Astrocyte (in vitro differentiated cells and primary cell): ENCODE measurements around the gene CRACDL. TPM values are rescaled to one million over a fixed set of nuclear protein-coding genes. Genes with fewer than 3 reads are reported as not detected.
A peak's percentile ranks its signal among the peaks of the same experiment; 100 is the strongest.

Source experiments
- DNase-seq: peaks from one replicate; pipeline ENCODE4 v3.0.0-alpha.2; 2010; ENCODE audit warnings: low read depth
- FAIRE-seq: peaks from 2 replicates; lab custom pipeline; 2011; peaks lifted over from hg19 to GRCh38; lab: Jason Lieb, UNC
- H2AFZ ChIP-seq: 2 replicates; pipeline ENCODE4 v1.6.0; 2012; ENCODE audit warnings: low read depth, low read length, inconsistent platforms
- H3K27ac ChIP-seq: 2 replicates; pipeline ENCODE4 v1.5.1; 2011; ENCODE audit warnings: low read depth, low read length, inconsistent platforms
- H3K27me3 ChIP-seq: 2 replicates; pipeline ENCODE4 v1.6.0; 2011; ENCODE audit warnings: low read length, inconsistent platforms; ENCODE audit not compliant: insufficient read depth
- H3K36me3 ChIP-seq: 2 replicates; pipeline ENCODE4 v1.5.1; 2011; ENCODE audit warnings: low read length, inconsistent platforms; ENCODE audit not compliant: insufficient read depth
- H3K4me1 ChIP-seq: 2 replicates; pipeline ENCODE4 v1.5.1; 2011; ENCODE audit warnings: low read length, inconsistent platforms; ENCODE audit not compliant: insufficient read depth
- H3K4me2 ChIP-seq: 2 replicates; pipeline ENCODE4 v1.6.0; 2012; ENCODE audit warnings: low read length, inconsistent platforms
- H3K4me3 ChIP-seq: 2 replicates; pipeline ENCODE4 v1.5.1; 2011; ENCODE audit warnings: low read depth, mild to moderate bottlenecking, low read length, inconsistent platforms; ENCODE audit not compliant: insufficient read depth
- H3K79me2 ChIP-seq: 2 replicates; pipeline ENCODE4 v1.6.0; 2012; ENCODE audit warnings: mild to moderate bottlenecking, low read length, inconsistent platforms; ENCODE audit not compliant: insufficient read depth
- H3K9ac ChIP-seq: 2 replicates; pipeline ENCODE4 v1.6.0; 2012; ENCODE audit warnings: mild to moderate bottlenecking, low read length, inconsistent platforms
- H3K9me3 ChIP-seq: 2 replicates; pipeline ENCODE4 v1.5.1; 2012; ENCODE audit warnings: low read depth, mild to moderate bottlenecking, low read length, inconsistent platforms; ENCODE audit not compliant: insufficient read depth
- H4K20me1 ChIP-seq: 2 replicates; pipeline ENCODE4 v1.6.0; 2012; ENCODE audit warnings: low read length, inconsistent platforms; ENCODE audit not compliant: insufficient read depth
- H3K27ac Mint-ChIP-seq: one replicate; pipeline ENCODE4 v1.8.0; 2021; ENCODE audit warnings: mild to moderate bottlenecking, mixed read lengths; ENCODE audit not compliant: unreplicated experiment
- H3K27me3 Mint-ChIP-seq: one replicate; pipeline ENCODE4 v1.8.0; 2021; ENCODE audit warnings: low read depth, mixed read lengths; ENCODE audit not compliant: unreplicated experiment
- H3K36me3 Mint-ChIP-seq: one replicate; pipeline ENCODE4 v1.8.0; 2021; ENCODE audit warnings: low read depth, mixed read lengths; ENCODE audit not compliant: unreplicated experiment
- H3K4me1 Mint-ChIP-seq: one replicate; pipeline ENCODE4 v1.8.0; 2021; ENCODE audit warnings: low read depth, mixed read lengths; ENCODE audit not compliant: unreplicated experiment
- H3K4me3 Mint-ChIP-seq: one replicate; pipeline ENCODE4 v1.8.0; 2021; ENCODE audit warnings: mild to moderate bottlenecking, moderate library complexity, mixed read lengths; ENCODE audit not compliant: unreplicated experiment
- H3K9me3 Mint-ChIP-seq: one replicate; pipeline ENCODE4 v1.8.0; 2021; ENCODE audit warnings: mild to moderate bottlenecking, mixed read lengths; ENCODE audit not compliant: unreplicated experiment
- CTCF ChIP-seq: IDR thresholded peaks from 2 replicates; pipeline ENCODE4 v1.5.1; 2011; ENCODE audit warnings: low read depth, mild to moderate bottlenecking, inconsistent platforms, low read length, moderate library complexity; ENCODE audit not compliant: insufficient read depth
- EZH2 ChIP-seq: IDR thresholded peaks from 2 replicates; pipeline ENCODE4 v1.6.1; 2012; ENCODE audit warnings: mild to moderate bottlenecking, low read length, inconsistent platforms; ENCODE audit not compliant: insufficient read depth
- total RNA-seq: library from RNA; stranded (reverse); gene quantifications from 2 replicates; pipeline ENCODE4 v1.2.1, GENCODE V29; 2021

The CRACDL gene
- total RNA-seq, 1 donor from 2014 or later, result 1.8 TPM

GRCh38 chr2:98909317-98910211, 26.5 kb downstream of the CRACDL start:
- no peak for FAIRE-seq
- H3K9ac ChIP-seq, result peak overlapping the region; percentile 30
- Mint-ChIP-seq H3K4me1 (peaks cover 53% of the 10 kb centered on the region), H3K36me3 (no peaks in the 10 kb centered on the region), H3K9me3 (no peaks in the 10 kb centered on the region), H3K27ac (peak overlapping the region; percentile 86), H3K4me3 (peak overlapping the region; percentile 16), H3K27me3 (no peaks in the 10 kb centered on the region)
- H3K27me3 ChIP-seq, result no peaks in the 10 kb centered on the region
- H4K20me1 ChIP-seq, result no peaks in the 10 kb centered on the region
- DNase-seq, result peak; percentile 87
- H3K27ac ChIP-seq, result peak overlapping the region; percentile 13
- H3K36me3 ChIP-seq, result no peaks in the 10 kb centered on the region
- H3K79me2 ChIP-seq, result no peaks in the 10 kb centered on the region
- H2AFZ ChIP-seq, result no peak overlapping the region
- H3K4me2 ChIP-seq, result peak overlapping the region; percentile 68
- no peaks in the 10 kb centered on the region for H3K9me3 ChIP-seq
- no peak overlapping the region for H3K4me3 ChIP-seq
- peaks cover 43% of the 10 kb centered on the region for H3K4me1 ChIP-seq
- TF ChIP-seq EZH2 (no peak), CTCF (no peak)

GRCh38 chr2:98908931-98909316, 27.1 kb downstream of the CRACDL start:
- Mint-ChIP-seq H3K4me3 (peak overlapping the region; percentile 16), H3K27me3 (no peaks in the 10 kb centered on the region), H3K36me3 (no peaks in the 10 kb centered on the region), H3K4me1 (peaks cover 53% of the 10 kb centered on the region), H3K9me3 (no peaks in the 10 kb centered on the region), H3K27ac (peak overlapping the region; percentile 86)
- Histone ChIP-seq H3K9ac (no peak overlapping the region), H3K4me1 (peaks cover 43% of the 10 kb centered on the region), H2AFZ (no peak overlapping the region), H3K27ac (peak overlapping the region; percentile 13), H3K36me3 (no peaks in the 10 kb centered on the region), H3K27me3 (no peaks in the 10 kb centered on the region), H3K4me2 (peak overlapping the region; percentile 68), H3K4me3 (no peak overlapping the region), H4K20me1 (no peaks in the 10 kb centered on the region), H3K79me2 (no peaks in the 10 kb centered on the region), H3K9me3 (no peaks in the 10 kb centered on the region)
- peak; percentile 45 for FAIRE-seq
- peak; percentile 25 for DNase-seq
- TF ChIP-seq EZH2, result no peak
- no peak for TF ChIP-seq CTCF
